ENCODE results near the gene LRBA.

The LRBA gene

DNA sequence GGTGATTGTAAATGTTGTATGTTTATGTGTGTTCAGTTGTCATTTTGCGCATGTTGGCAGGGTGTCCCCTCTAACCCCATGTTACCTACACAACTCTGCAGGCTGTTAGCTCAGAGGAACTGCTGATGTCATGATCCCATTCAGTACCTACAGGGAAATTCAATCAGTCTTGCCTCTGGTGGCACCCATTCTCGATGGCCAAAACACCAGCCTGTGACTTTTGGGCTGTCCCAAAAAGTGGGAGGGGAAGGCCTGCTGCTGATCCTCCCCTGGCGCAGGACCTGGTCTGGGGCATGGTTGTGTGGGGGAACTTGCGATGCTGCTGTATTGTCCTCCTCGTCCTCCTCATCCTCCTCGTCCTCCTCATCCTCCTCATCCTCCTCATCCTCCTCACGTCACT lies 762.3 kb downstream of the LRBA start:
- no peak for DNase-seq

- DNase-seq, result no peak
Measured at GRCh38 chr4:150252306-150252705, 762.8 kb downstream of the LRBA start.

- no peak for DNase-seq
Measured at GRCh38 chr4:150251752-150252190, 763.3 kb downstream of the LRBA start.

GRCh38 chr4:150250998-150251651 lies 764.0 kb downstream of the LRBA start:
- no peak for DNase-seq

DNA sequence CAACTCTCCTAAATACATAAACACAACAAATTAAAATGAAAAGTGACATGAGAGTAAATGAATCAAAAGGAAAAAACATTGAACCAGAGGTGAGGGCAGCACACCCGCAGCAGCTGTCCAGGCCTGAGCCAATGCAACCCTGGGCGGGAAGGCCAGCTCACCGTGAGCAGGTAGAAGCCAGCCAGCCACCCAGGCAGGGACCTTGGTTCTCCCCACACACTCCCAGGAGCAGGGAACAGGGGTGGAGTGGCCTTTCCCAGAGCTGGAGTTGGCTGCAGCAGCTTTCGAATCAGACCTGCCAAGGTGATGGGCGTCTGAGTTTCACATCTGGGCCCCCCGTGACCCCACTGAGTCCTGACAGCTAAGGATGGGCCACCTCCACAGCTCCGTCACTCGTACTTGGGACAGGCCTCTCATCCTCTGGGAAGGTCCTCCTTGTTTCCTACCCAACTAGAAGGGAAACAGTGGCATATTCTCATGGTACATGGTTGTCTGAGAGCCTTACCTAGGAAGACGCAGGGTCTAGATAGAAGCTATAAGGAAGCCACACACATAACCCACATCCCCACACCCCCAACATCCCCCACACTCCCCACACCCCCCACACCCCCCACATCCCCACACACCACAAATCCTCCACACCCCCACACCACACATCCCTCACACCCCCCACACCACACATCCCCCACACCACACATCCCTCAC lies 764.6 kb downstream of the LRBA start:
- no peak for DNase-seq

- no peak for DNase-seq
Measured at GRCh38 chr4:150248181-150248580, 766.9 kb downstream of the LRBA start.

- DNase-seq, result no peak
Measured at GRCh38 chr4:150247184-150247583, 767.9 kb downstream of the LRBA start.

GRCh38 chr4:150244600-150244999 lies 770.5 kb downstream of the LRBA start:
- DNase-seq, result no peak

- no peak for DNase-seq
Measured at GRCh38 chr4:150243932-150244331, 771.2 kb downstream of the LRBA start.

DNA sequence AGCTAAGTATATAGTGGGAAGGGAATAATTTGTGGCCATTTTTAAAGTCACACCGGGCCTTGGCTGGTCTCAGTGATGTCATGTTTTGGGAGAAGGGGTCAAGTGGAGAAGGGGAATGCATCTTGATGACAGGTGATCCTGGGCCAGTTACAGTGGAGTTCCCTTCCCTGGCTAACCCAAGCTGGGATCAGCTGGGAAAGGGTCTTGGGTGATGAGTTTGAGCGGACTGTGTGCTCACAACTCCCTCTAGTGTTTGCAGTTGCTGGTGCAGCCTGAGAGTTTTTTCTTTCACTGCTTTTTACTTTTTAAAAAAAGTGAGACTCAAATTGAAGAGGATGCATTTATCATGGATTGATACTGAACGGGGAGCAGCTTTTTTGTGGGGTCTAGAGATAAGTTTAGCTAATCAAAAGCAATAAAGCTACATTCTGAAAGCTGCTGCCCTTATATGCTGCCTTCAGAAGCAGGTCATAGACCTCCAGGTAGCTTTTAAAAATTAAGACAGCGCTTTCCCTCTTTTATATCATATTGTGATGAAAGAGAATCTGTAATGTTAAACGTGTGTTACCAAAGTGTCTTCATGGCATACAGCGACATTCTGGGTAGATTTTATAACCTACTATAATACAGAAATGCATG lies 772.1 kb downstream of the LRBA start:
- no peak for DNase-seq

GRCh38 chr4:150240011-150240410 lies 775.1 kb downstream of the LRBA start:
- DNase-seq, result no peak

- DNase-seq, result no peak
Measured at GRCh38 chr4:150238591-150238990, 776.5 kb downstream of the LRBA start.

DNA sequence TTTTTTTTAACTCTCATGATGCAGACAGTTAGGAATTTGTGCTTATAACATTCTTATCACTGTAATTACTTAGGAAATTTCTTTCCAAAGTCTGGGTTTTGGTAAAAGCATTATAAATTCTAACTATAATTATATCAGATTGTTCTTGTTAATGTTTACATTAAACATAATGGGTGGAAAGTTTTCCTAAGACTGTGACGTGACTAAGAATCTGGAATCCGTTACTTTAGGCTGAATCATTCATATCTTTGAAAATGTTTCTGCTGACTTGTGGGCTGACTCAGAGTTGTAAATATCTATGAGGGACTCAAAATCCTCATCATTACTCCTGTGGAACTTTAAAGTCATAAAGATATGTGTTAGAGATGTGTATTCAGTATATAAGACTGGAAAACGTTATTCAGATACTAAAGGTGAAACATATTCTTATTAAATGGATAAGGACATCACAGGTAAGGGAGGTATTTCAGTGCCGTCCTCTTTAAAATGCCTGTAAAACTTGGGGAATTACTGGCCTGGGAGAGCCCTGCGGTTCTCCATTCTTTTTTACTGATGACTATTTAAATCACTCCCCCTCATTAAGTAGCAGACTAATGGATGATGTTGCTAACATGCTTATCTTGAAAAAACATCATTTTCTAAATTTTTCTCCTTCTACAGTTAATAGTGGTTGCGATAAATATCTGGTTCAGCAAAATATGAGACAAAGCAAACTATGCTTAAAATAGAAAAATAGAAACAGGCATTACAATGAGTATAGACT lies 777.8 kb downstream of the LRBA start:
- DNase-seq, result no peak

DNA sequence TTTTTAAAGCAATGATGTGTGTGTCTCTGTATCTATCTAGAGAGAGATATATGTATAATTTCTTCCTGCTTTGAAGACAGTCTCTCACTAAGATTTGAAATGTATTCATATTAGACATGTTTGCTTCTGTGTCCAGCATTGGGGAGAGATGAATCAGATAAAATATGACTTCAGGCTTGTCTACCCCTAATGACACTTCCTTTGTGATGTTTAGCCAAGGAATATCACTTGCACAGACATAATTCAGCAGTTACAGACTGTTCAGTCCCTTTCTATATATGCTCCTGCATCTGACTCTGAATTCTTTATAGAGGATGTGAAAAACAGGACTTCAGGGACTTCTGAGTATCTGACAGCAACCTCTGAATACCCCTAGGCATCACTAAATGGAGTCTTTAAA lies 778.5 kb downstream of the LRBA start:
- DNase-seq, result no peak

GRCh38 chr4:150235808-150236271 lies 779.2 kb downstream of the LRBA start:
- DNase-seq, result no peak

DNA sequence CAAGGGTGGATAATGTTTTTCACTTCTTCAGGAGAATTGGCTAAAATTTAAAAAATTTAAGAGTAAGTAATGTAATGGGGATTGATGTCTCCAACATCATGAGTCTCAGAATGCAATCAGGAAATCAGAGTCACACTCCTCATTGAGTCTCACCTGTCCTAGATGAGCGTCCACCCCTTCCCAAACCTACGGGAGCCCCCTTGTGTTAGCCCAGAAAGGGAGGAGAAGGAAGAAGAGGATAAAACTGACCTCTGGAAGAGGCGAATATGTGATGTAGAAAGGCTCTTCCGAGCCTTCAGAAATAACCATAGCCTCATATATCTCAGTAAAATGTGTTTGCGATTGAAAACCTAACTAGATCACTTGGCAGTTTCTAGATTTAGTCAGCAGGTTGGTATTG lies 779.8 kb downstream of the LRBA start:
- DNase-seq, result no peak

DNA sequence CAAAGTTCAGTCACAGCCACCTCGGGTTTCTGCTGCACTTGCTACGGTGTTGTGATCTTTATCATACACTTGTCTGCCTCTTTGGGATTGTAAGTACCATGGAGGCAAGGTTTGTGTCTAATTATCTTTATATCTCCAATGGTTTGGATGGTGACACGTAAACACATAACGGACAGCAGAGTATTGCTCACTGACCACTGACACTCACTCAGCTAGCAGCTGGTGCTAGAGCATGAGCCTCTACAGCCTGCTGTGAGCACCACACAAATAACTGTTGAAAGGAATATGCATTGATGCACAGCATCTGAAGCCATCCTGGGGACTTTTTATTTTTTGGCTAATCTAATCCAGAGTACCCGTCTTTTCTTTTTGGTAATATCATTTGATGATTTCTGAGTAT lies 780.8 kb downstream of the LRBA start:
- no peak for DNase-seq

DNA sequence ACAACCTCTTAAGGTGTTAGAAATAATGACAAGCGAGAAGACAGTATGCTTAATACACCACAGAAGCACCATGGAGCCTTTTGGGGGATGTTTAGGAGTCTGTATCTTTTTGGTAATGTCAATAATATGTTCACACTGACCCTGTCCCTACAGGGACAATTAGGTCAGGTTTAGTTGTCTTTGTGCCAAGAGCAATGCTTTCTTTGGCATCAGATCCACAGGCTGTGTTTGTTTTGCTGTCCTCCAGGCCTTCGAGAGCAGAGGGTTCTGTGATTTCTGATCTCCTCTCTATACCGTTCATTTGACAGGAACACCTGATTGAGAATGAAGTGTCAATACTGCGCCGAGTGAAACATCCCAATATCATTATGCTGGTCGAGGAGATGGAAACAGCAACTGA lies 783.1 kb downstream of the LRBA start:
- DNase-seq, result no peak

DNA sequence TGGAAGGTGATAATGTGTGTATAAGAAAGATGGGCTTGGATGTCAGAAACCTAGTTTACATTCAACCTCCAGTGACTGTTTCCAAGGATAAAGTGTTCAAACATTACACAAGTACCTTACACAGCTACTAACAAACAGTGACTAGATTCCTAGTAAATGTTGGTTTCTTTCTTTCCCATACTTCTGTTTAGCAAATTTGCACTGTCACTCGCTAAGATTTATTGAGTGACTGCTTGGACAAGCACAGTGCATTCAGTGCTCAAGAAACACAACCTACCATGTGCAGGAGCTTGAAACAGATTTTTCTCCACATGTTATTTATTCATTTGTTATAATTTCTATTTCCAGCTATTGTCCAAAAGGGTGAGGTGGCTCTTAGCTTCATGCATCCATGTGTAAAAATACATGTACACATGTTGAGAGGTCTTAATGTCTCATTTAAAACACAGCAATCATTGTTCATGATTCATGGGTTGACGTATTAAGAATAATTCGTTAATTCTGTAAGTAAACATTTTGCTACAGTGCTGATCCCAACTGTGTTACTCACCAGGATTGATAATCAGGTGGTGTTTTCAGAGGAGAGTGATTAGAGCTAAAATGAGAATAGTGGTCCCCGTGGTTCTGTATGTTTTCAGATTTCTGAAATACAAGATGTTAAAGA lies 783.8 kb downstream of the LRBA start:
- no peak for DNase-seq

GRCh38 chr4:150230561-150230960 lies 784.5 kb downstream of the LRBA start:
- DNase-seq, result no peak

- no peak for DNase-seq
Measured at GRCh38 chr4:150229520-150229919, 785.6 kb downstream of the LRBA start.

GRCh38 chr4:150224896-150225591 lies 790.0 kb downstream of the LRBA start:
- no peak for DNase-seq
